Measurements from ENCODE around the gene PIGK.

Gene PIGK

GRCh38 chr1:77134359-77134758 is 84.9 kb downstream of the PIGK start:
- H3K27ac ChIP-seq (ENCODE audit: low read length) = no peak overlapping the region
- no peaks in the 10 kb centered on the region for H4K20me1 ChIP-seq (ENCODE audit: insufficient read depth, low read length)
- H3K4me3 ChIP-seq (ENCODE audit: low read length) = no peak overlapping the region
- H2AFZ ChIP-seq (ENCODE audit: low read depth, low read length) = no peak overlapping the region
- no peaks in the 10 kb centered on the region for H3K36me3 ChIP-seq (replicated peaks; ENCODE audit: low read depth, low read length)
- H3K27me3 ChIP-seq (ENCODE audit: low read depth, low read length) = no peaks in the 10 kb centered on the region
- H3K4me1 ChIP-seq (ENCODE audit: low read length) = no peaks in the 10 kb centered on the region
- no peaks in the 10 kb centered on the region for H3K9me3 ChIP-seq (ENCODE audit: insufficient read depth, low read length)
- TF ChIP-seq EZH2phosphoT487 (IDR thresholded peaks at IDR 0.05; ENCODE audit: low read depth) (no peak), CTCF (IDR thresholded peaks at IDR 0.05; ENCODE audit: low read depth, low read length) (no peak)
- H3K4me2 ChIP-seq (ENCODE audit: low read length) = no peak overlapping the region
- no peak overlapping the region for H3K9ac ChIP-seq (ENCODE audit: low read length)
- H3K79me2 ChIP-seq (ENCODE audit: low read length) = no peaks in the 10 kb centered on the region

GRCh38 chr1:77133731-77134358 is 85.4 kb downstream of the PIGK start:
- no peaks in the 10 kb centered on the region for H3K79me2 ChIP-seq (ENCODE audit: low read length)
- H3K27me3 ChIP-seq (ENCODE audit: low read depth, low read length) = no peaks in the 10 kb centered on the region

GRCh38 chr1:77126307-77126706 is 92.9 kb downstream of the PIGK start:
- H3K79me2 ChIP-seq (ENCODE audit: low read length) = no peaks in the 10 kb centered on the region
- no peak overlapping the region for H3K9ac ChIP-seq (ENCODE audit: low read length)
- no peaks in the 10 kb centered on the region for H4K20me1 ChIP-seq (ENCODE audit: insufficient read depth, low read length)
- H3K36me3 ChIP-seq (replicated peaks; ENCODE audit: low read depth, low read length) = no peaks in the 10 kb centered on the region
- no peaks in the 10 kb centered on the region for H3K4me1 ChIP-seq (ENCODE audit: low read length)
- no peak overlapping the region for H2AFZ ChIP-seq (ENCODE audit: low read depth, low read length)
- H3K27ac ChIP-seq (ENCODE audit: low read length) = no peak overlapping the region
- no peak overlapping the region for H3K4me3 ChIP-seq (ENCODE audit: low read length)
- no peaks in the 10 kb centered on the region for H3K9me3 ChIP-seq (ENCODE audit: insufficient read depth, low read length)
- no peak overlapping the region for H3K4me2 ChIP-seq (ENCODE audit: low read length)
- no peaks in the 10 kb centered on the region for H3K27me3 ChIP-seq (ENCODE audit: low read depth, low read length)
- TF ChIP-seq CTCF (IDR thresholded peaks at IDR 0.05; ENCODE audit: low read depth, low read length) (peak; percentile 64), EZH2phosphoT487 (IDR thresholded peaks at IDR 0.05; ENCODE audit: low read depth) (no peak)

More at GRCh38 chr1:77133731-77134358, 85.4 kb downstream of the PIGK start:
- H2AFZ ChIP-seq (ENCODE audit: low read depth, low read length) = no peak overlapping the region
- H3K4me3 ChIP-seq (ENCODE audit: low read length) = no peak overlapping the region
- TF ChIP-seq CTCF (IDR thresholded peaks at IDR 0.05; ENCODE audit: low read depth, low read length) = no peak
- H3K9me3 ChIP-seq (ENCODE audit: insufficient read depth, low read length) = no peaks in the 10 kb centered on the region
- H4K20me1 ChIP-seq (ENCODE audit: insufficient read depth, low read length) = no peaks in the 10 kb centered on the region
- no peak overlapping the region for H3K4me2 ChIP-seq (ENCODE audit: low read length)
- H3K27ac ChIP-seq (ENCODE audit: low read length) = no peak overlapping the region
- no peaks in the 10 kb centered on the region for H3K36me3 ChIP-seq (replicated peaks; ENCODE audit: low read depth, low read length)
- H3K9ac ChIP-seq (ENCODE audit: low read length) = no peak overlapping the region
- H3K4me1 ChIP-seq (ENCODE audit: low read length) = no peaks in the 10 kb centered on the region

GRCh38 chr1:77121503-77121902 is 97.7 kb downstream of the PIGK start:
- Histone ChIP-seq H3K27me3 (ENCODE audit: low read depth, low read length) (no peaks in the 10 kb centered on the region), H3K79me2 (ENCODE audit: low read length) (no peaks in the 10 kb centered on the region), H3K4me3 (ENCODE audit: low read length) (no peak overlapping the region), H3K4me1 (ENCODE audit: low read length) (no peaks in the 10 kb centered on the region), H4K20me1 (ENCODE audit: insufficient read depth, low read length) (no peaks in the 10 kb centered on the region), H3K9me3 (ENCODE audit: insufficient read depth, low read length) (no peaks in the 10 kb centered on the region), H3K9ac (ENCODE audit: low read length) (no peak overlapping the region), H2AFZ (ENCODE audit: low read depth, low read length) (no peak overlapping the region), H3K4me2 (ENCODE audit: low read length) (no peak overlapping the region), H3K27ac (ENCODE audit: low read length) (no peak overlapping the region), H3K36me3 (replicated peaks; ENCODE audit: low read depth, low read length) (no peaks in the 10 kb centered on the region)
- TF ChIP-seq EZH2phosphoT487 (IDR thresholded peaks at IDR 0.05; ENCODE audit: low read depth) (no peak), CTCF (IDR thresholded peaks at IDR 0.05; ENCODE audit: low read depth, low read length) (no peak)
